ENCODE measurements around the gene ZDHHC19.
"Not testable (repeated sequence)": the region's sequence is repeated elsewhere in the genome, so short reads cannot be mapped to it uniquely, and the experiment has no call there.

The ZDHHC19 gene

DNA sequence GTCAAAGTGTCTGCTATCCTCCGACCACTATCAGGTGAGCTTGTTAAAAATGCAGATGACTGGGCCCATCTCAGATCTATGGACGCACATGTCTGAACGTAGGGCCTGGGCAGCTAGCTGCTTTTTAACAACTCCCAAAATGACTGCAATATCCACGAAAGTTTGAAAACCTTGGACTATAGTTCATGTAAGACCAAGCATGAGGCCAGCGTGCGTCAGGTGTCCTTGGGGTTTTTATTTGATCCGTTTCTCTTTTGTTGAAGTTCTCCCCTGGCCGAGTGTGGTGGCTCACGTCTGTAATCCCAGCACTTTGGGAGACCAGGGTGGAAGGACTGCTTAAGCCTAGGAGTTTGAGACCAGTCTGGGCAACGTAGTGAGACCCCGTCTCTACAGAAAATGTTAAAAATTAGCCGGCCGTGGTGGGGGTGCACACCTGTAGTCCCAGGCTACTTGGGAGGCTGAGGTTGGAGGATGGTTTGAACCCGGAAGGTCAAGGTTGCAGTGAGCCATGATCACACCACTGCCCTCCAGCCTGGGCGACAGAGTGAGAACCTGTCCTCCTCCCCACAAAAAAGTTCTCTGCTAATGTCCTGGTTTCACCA is 14.7 kb upstream of the ZDHHC19 start:
- in situ Hi-C loops (cut with MboI; ENCODE audit: low sequenced_read_pairs) = no loop called here

DNA sequence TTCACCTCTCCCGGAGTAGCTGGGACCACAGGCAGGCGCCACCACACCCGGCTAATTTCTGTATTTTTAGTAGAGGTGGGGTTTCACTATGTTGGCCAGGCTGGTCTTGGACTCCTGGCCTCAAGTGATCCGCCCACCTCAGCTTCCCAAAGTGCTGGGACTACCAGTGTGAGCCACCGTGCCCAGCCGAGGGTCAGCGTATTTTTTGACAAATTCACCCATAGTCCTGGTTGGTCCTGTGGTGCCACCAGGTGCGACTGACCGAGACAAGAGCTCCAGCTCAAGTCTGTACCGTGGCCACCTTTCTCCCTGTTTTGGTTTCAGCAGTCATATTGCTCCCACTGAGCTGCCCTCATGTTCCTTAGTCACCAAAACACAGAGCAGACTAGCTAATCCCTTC is 13.9 kb upstream of the ZDHHC19 start:
- in situ Hi-C loops (cut with MboI; ENCODE audit: low sequenced_read_pairs) = no loop called here

DNA sequence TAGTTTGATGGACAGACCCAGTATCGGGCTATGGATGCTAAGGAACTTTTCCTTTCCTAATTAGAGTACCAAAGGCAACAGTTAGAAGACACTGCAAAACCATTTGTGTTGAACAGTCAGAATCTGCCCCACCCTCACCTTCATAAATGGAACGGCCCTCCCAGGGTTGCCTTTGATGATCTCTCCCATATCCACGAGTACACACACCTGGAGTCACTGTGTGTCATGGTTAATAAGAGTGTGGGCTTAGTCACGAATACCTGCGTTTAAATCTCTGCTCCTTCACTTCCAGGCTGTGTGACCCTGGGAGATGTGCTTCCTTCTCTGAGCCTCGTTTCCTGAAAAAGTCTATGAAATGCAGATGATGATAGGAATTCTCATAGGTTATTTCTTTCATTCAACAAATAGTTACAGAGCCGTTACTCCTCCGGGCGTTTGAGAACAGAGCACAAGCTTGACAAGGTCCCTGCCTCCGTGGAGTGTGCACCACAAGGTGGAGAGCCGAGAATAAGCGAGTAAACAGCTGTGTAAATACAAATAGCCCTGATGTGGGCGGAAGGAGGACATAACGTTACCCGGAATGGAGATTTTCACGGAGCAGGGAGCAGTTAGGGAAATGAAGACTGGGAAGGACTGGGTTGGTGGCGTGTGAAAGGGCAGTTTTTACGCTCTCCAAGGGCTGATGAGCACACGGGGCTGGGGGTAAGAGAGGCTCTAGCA is 11.8 kb upstream of the ZDHHC19 start:
- in situ Hi-C loops (cut with MboI; ENCODE audit: low sequenced_read_pairs) = no loop called here

DNA sequence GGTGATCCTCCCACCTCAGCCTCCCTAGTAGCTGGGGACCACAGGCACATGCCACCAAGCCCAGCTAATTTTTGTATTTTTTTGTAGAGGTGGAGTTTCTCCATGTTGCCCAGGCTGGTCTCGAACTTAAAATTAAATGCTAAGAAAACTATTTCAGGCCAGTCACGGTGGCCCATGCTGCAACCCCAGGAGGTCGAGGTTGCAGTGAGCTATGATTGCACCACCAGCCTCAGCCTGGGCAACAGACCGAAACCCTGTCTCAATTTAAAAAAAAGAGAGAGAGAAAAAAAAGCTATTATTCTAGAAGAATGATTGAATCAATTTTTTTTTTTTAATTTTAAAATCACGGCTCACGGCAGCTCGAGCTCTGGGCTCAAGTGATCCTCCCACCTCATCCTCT is 9.8 kb upstream of the ZDHHC19 start:
- in situ Hi-C loops (cut with MboI; ENCODE audit: low sequenced_read_pairs) = no loop called here

DNA sequence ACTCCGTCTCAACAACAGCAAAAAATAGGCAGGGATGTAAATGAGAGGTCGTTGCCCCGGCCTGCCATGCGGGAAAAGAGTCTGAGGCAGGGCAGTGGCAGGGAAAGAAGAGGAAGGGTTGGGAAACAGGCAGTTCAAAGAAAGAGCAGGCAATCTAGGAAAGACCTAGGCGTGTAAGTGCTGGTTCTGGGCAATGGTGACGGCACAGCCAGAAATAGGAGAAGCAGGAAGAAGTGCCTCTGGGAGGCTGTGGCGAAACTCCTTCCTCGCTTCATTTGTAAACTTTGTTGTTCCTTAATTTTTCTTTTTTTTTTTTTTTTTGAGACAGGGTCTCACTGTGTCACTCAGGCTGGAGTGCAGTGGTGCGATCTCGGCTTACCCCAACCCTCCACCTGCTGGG is 9.4 kb upstream of the ZDHHC19 start:
- in situ Hi-C loops (cut with MboI; ENCODE audit: low sequenced_read_pairs) = no loop called here

DNA sequence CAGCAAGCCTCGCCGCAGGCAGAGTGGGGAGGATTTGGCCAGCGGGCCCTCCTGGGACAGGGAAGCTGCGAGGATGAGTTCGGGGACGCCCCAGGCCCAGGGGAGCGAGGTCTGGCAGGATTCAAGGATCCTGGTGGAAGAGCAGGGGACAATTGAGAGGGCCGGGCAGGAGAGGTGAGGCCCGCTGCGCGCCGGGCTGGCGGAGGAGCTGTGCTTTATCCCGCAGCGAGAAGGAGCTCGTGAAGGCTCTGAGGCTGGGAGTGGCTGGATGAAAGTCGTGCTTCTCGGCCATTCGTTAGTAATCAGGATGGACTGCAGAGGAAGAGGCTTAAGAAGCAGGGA is 8.7 kb upstream of the ZDHHC19 start:
- in situ Hi-C loops (cut with MboI; ENCODE audit: low sequenced_read_pairs) = no loop called here

DNA sequence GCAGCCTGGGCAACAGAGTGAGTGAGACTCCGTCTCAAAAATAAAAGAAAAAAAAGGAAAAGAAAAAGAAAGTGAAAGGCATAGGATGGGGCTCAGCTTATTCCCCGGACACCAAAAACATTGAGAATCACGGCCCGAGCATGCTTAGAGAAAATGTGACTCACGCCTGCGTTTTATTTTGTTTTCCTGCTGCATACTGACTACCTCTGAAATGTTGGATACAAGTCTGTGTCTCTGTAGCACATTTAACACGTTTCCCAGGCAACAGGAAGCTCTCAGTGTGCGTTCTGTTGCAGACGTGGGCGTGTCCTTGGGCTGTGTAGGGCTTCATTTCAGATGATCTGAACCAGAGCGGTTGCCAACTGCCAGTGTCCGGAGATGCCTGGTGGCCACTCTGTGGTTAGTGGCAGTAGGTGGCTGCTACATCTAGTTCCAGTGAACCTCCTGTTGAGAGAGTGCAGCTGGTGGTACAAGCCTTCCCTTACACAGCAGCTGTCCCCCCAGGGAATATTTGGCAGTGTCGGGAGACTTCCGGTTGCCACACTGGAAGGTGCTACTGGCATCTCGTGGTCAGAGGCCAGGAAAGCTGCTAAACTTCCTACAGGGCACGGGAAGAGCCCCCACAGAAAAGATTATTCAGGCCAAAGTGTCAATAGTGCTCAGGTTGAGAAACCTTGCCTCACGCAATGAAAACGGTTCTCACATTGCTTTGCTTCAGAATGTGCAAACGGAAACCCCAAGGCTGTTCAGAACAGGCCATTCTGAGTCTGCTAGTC is 8.2 kb upstream of the ZDHHC19 start:
- in situ Hi-C loops (cut with MboI; ENCODE audit: low sequenced_read_pairs) = no loop called here

DNA sequence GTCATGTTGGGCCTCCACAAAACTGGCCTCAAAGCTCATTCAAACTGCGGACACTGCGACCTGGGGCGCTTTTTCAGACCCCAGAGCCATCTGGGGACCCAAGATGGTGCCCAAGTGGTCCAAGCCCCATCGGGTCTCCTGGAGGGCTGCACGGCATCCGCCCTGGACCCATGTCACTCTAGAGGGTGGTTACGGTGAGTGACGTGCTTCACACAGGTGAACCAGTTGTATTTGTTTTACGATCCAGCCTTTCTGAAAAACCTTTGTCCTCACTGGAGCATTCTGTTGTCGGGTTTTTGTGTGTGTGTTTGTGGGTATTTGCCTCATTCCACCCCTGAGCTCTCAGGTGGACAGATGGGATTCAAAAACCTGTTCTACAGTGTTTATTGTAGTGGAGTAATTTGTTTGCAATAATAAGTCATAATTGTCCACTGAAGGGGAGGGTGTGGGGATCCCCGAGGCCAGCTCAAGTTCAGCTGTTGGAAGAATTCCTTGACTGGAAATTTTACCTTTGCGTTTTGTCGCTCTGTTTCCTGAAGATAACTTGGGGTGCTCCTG is 7.0 kb upstream of the ZDHHC19 start:
- in situ Hi-C loops (cut with MboI; ENCODE audit: low sequenced_read_pairs) = no loop called here

DNA sequence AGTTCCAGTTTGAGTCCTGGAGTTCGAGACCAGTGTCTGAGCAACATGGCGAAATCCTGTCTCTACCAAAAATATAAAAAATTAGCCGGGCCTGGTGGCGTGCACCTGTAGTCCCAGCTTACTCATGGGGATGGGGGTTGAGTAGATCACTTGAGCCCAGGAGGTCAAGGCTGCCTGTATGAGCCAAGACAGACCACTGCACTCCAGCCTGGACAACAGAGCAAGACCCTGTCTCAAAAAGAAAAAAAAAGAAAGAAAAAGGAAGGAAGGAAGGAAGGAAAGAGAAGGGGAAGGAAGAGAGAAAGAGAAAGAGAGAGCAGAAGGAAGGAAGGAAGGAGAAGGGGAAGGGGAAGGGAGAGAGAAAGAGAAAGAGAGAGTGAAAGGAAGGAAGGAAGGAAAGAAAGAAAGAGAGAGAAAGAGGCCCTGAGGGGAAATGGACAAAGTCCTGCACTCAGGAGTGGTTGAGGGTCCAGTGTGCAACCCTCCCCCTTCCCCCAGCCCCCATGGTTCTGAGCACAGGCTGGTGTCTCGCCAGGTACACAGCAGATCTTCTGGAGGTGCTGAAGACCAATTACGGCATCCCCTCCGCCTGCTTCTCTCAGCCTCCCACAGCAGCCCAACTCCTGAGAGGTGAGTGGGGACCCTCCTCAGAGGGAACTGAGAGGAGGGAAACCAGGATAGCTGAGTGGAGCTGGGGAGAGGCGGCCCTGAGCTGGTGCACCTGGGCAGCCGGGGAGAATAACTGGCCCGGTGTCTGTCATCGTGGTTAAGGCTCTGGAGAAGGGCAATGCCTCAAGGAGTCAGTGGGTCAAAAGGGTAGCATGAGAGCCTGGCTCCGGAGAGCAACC is 6.3 kb upstream of the ZDHHC19 start:
- in situ Hi-C loops (cut with MboI; ENCODE audit: low sequenced_read_pairs) = no loop called here

DNA sequence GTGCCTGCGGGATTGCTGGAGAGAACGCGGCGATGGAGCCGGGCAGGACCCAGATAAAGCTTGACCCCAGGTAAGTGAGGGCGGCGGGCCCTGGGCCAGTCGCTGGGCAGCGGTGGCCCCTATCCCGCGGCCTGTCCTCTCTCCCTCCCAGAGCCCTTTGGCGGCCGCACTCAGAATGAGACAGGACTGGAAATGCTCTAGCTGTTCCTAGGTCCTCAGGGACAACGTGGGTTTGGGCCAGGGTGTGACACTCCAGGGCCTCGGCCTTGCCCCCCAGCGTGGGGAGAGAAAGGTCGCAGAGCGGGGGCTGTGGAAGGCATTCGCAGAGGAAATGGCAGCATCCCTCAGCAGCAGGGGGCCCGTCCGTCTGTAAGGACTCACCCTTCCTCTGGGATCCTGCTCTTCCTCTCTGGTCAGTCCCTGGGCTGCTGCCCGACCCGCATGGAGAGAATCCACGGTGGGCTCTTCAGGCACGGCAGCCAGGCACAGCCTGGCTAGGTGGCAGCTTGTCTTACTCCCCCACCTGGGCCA is 5.5 kb upstream of the ZDHHC19 start:
- in situ Hi-C loops (cut with MboI; ENCODE audit: low sequenced_read_pairs) = no loop called here

DNA sequence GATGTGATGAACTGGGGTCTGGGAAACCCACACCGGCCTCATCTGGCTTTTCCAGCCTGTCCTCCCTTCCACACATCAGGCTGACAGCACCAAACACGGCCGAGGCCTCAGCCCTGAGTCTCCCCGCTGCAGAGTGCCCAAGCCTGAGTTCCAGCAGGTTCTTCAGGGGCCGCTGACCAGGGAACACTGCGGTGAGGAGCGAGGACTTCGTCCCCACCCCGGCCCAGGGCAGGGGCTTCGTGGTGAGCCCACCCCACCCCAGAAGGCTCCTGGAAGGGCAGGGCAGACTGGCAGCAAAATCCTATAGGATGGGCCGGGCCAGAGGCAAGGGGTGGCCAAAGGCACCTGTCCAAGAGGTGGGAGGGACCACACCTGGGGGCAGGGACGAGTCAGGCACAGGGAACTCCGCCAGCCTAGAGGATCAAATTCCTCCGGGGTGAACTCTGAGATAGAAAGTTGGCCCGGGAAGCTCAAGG is 4.9 kb upstream of the ZDHHC19 start, which contains the start of gene SLC51A:
SLC51A (plus strand) TSS at position 446 of the 476 bp plus-strand sequence. CDS start 179 bp downstream, outside the sequence.
- in situ Hi-C loops (cut with MboI; ENCODE audit: low sequenced_read_pairs) = no loop called here

DNA sequence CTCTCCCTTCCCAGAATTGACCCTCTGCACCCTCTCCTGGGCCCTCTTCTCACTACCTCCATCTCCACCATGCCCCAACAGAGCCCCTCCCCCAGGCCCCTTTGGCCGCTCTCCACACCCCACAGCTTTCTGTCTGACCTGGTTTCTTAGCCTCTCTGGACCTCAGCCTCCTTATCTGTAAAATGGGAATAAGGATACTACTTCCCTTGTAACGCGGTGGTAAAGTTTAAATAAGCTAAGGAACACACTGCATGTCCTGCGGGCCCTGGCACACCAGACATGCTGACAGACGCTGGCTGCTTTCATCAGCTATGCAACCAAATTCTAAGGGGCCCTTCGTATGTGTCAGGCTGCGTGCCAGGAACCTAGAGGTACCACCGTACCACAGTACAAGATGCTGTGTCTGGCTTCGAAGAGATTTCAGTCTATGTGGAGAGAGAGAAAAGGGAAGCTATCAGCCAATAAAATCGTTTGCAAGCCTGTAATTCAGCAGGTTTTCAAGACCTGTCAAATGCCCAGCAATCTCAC is 4.4 kb upstream of the ZDHHC19 start:
- in situ Hi-C loops (cut with MboI; ENCODE audit: low sequenced_read_pairs) = no loop called here

DNA sequence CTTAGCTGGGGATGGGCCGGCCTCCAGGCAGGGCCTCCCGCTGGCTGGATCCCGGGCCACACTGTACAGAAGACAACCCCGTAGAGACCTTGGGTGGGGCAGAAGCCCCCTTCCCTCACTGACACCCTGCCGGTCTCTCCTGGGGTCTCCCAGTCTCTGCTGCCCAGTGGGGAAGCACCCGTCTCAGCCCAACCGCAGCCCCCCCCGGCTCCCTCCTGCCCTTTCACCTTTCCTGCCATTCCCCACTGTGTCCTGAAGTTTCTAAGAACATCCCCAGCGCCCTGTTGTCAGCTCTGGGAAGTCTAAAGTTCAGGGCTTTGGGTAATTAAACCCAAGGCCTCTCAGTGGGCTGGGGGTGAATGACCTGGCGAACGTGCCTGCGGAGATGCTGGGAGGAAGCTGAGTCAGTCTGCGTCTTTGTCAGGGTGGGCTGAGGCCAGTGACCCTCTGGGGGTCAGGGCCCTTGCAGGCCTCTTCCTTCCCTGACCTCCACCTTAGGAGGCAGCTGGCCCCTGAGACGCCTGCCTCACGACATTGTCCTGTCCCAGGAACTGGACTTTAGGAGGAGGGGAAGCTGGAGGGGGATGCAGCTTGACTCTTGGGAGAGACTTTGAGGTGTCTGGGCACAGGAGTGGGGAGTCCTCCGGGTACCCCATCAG is 3.7 kb upstream of the ZDHHC19 start:
- in situ Hi-C loops (cut with MboI; ENCODE audit: low sequenced_read_pairs) = no loop called here

DNA sequence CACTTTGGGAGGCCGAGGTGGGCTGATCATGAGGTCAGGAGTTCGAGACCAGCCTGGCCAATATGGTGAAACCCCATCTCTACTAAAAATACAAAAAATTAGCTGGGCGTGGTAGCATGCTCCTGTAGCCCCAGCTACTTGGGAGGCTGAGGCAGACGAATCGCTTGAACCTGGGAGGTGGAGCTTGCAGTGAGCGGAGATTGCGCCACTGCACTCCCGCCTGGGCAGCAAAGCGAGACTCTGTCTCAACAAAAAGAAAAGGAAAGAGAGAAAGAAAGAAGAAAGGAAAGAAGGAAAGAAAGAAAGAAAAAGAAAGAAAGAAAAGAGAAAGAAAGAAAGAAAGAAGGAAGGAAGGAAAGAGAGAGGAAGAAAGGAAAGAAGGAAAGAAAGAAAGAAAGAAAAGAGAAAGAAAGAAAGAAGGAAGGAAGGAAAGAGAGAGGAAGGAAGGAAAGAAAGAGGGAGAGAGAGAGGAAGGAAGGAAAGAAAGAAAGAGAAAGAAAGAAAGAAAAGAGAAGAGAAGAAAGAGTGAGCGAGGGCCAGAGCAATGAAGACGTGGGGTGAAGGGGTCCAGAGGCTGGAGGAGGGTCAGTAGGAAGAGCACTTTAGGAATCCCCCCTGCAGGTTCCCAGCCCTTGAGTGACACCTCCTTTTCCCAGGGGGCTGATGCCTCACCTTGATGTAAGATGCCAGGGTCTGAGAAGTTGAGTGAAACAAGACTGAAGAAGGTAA is 1.1 kb downstream of the ZDHHC19 start:
- in situ Hi-C loops (cut with MboI; ENCODE audit: low sequenced_read_pairs) = not testable (repeated sequence)

DNA sequence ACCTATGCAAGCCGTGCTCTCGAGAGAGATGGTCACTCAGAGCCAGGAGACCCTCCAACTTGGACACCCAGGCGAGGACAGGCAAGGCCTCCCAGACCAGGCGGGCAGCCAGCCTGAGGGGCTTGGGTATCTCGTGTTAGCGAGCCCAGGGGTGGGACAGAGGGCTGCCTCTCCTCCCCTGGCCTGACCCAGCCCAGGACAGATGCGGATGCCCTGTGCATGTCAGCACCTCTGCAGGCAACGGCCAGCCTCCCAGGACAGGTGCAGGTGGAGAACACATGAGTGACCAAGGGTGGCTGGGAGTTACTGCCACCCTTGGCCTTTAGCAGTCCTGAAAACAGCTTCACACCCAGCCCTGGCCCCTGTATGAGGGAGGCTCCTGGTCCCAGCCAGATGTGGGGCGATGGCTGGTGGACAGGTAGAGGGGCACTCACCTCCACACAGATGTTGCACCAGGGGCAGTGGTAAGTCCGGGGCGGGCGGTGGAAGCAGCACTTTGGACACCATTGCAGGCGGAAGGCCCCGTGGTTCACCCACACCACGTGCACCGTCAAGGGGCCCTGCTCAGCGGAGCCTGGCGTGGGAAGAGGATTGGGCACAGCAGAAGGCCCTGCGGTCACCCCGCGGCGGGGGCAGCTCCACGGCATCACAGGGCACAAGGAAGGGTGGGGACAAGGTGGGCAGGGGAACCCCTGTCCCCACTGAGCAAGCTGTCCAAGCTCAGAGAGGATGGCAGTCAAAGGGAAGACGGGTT is 2.1 kb downstream of the ZDHHC19 start:
- in situ Hi-C loops (cut with MboI; ENCODE audit: low sequenced_read_pairs) = no loop called here

DNA sequence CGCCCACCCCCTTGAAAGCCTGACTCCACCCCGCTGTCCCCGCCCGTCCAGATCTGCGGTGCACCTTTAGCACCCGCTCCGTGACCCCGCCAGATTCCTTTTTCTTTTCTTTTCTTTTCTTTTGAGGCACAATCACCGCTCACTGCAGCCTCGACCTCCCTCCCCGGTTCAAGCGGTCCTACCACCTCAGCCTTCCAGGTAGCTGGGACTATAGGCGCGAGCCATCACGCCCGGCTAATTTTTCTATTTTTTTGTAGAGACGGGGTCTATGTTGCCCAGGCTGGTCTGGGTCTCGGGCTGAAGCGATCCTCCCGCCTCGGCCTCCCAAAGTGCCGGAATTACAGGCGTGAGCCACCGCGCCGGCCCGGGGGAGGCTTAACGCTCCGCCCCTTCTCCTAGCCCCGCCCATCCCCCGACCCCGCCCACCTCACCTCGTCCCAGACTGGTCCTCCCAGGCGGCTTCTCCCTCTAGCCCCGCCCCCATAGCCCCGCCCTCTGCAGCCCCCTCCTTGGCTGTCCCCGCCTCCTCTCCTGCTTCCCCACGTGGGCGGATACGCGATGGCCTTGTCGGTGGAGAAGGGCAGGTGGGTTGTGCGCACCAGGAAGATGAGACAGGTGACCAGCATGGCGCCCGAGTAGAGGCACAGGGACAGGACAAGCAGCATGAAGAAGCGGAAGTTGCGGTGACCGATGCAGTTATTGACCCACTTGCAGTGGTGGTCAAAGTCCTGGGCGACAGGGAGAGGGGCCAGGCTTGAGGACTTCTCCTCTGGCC is 3.2 kb downstream of the ZDHHC19 start:
- in situ Hi-C loops (cut with MboI; ENCODE audit: low sequenced_read_pairs) = no loop called here

DNA sequence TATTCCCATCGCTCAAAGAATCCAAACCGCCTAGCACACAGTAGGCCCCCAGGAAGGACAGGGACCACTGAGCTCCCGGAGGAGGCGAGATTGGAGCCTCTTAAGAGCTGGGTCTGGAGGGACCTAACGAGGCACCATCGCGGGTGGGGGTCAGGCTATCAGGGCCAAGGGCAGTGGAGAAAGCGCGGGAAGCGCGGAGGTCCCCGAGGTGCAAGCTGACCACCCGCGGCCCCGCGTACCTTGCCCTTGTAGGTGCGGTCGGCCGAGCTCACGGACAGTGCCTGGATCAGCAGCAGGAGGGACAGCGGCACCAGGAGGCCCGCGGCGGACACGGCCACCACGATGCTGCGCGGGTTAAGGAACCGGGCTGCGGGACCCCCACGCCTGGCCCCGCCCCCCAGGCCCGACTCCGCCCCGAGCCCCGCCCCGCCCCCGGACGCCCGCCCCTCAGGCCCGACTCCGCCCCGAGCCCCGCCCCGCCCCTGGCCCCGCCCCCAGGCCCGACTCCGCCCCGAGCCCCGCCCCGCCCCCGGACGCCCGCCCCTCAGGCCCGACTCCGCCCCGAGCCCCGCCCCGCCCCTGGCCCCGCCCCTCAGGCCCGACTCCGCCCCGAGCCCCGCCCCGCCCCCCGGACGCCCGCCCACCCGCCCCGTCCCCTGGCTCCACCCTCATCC is 3.9 kb downstream of the ZDHHC19 start:
- in situ Hi-C loops (cut with MboI; ENCODE audit: low sequenced_read_pairs) = no loop called here

Data from HL-60/S4 treated with phorbol 12-myristate 13-acetate at 8.2 ng/mL for 4 days and 3 days (cell line).